ENCODE measurements around the gene ACSM5.
"Not testable (repeated sequence)": the region's sequence is repeated elsewhere in the genome, so short reads cannot be mapped to it uniquely, and the experiment has no call there.

ACSM5 gene

DNA sequence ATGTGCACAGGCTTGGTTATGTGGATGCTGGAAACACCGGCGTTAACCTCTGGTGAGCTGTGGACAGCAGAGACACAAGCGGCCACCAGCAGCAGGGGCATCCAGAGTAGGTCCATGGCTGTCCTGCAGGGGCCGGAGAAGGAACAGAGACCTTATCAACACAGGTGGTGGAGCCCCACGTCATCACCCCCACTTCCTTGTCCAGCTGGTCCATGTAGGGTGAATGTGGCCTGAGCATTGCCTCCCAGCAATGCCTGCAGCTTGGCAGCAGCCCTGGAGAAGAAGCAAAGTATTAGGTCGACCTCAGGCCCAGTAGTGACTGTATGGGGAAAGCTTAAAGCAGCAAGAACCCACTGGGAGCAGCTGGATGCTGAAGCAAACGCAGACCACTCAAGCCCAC is 10.1 kb upstream of the ACSM5 start:
- no peak for DNase-seq (ENCODE audit: low read depth)

DNA sequence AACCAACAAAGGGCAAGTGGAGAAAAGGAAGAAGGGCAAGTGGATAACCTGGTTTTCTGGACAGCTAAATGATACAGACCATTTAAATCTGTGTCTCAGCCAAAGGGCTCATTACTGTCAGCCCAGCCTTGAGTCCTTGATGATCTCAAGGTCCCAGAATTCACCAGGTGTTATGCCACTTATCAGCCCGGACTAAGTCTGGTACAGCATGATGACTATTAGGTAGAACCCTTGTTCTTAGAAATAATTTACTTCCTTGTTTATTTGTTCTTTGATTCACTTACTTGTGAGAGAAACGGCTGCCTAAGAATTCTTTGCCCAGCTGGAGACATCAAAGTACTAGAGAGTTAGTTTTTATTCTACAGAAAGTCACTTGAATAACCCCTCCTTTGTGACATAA is 8.3 kb upstream of the ACSM5 start:
- DNase-seq (ENCODE audit: low read depth), result no peak

DNA sequence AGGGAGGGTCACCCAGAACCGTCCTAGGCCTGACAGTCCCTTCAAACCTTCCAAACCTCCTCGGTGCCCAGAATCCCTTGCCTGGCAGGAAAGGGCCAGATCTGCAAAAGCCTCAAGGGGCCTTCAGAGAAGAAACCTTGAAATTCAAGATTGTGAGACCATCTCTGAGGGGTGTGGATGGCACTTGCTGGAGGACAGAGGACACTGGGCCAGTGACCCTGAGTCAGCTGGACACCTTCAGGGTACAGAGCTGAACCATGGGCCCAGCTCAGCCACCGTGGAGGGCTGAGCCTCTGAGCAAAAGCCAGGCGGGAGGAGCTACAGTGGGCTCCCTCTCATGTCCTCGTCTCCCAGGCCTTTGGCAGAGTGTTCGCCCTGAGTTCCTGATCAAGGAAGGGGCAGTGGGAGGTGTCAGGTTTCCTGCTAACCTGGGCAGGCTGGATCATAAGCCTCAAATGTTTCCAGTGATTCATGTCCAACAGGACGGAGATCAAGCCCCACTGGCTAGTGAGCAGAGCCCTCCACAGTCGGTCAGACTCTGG is 7.8 kb upstream of the ACSM5 start:
- DNase-seq (ENCODE audit: low read depth), result no peak

DNA sequence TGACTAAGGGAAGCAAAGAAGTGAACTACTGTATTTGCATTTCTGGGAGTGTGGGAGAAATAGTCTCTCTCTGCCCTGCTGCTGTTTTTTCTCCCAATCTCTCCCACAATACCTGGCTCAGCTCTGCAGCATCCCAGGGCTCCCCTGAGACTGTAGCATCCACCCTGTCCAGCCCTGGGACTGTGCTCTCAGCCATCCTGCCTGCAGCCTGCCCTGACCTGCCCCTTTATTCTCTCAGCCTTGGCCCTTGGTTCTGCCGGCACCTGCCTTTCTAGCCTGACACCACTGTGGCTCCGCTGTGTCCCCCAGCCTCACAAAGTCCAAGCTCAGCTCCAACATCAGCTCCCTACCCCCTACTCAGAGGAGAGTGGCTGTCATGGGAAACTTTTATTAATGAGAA is 6.7 kb upstream of the ACSM5 start:
- DNase-seq (ENCODE audit: low read depth), result no peak

DNA sequence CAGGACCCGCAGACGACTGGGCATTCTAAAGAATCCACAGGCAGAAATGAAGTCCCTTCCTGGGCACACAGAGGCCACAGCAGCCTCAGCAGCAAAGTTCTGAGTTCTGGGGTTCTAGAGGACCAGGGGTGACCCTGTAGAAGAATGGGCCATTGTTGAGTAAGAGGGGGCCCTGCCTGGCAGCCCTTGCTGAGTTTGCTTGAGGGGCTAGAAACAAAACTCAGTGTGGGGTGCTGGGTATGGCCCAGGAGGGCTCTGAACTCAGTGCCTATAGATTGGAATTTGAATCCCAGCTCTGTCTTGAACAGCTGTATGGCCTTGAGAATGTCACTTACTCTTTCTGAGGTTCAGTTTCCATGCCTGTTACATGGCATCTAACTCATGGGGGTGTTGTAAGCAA is 4.7 kb upstream of the ACSM5 start, which contains the start of gene PDILT:
TSS of gene PDILT (minus strand) at position 101 of the 400 bp plus-strand sequence. CDS start 5,437 bp downstream, outside the sequence.
- no peak for DNase-seq (ENCODE audit: low read depth)

DNA sequence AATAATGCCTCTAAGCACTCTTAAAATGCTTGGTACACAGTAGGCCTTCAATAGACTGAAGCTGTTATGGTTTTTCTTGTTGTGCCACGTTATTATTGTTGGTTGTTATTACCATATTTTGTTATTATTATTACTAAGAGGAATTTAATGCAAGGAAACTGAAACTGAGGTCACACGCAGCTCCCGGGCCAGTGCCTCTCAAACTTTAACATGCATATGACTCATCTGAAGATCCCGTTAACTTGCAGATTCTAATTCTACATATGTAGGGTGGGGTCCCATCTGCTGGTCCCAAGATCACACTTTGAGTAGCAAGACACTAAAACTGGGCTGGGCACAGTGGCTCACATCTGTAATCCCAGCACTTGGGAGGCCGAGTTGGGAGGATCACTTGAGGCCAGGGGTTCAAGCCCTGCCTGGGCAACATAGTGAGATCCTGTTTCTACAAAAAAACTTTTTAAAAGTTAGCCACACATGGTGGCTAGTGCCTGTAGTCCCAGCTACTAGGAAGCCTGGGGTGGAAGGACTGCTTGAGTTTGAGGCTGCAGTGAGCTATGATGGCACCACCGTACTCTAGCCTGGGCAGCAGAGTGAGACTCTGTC is 888 bp downstream of the ACSM5 start:
- DNase-seq (ENCODE audit: low read depth), result no peak

DNA sequence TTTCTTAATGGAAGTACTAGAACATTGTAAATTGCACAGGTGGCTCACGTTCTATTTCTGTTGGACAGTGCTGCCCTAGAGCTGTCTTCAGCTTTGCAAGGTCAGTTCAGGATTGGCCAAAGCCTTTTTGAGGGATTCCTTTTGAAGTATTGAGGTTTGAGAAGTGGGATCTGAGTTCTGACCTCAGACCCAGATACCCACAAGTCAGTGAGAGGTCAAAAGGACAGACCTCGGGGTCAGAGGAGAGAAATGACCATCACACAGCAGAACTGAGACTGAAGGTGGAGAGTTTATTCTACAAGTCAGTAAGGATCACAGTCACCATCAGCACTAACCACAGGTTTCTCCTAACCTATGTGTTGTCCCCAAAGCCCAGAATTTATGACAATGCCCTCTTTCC is 1.7 kb downstream of the ACSM5 start:
- no peak for DNase-seq (ENCODE audit: low read depth)

DNA sequence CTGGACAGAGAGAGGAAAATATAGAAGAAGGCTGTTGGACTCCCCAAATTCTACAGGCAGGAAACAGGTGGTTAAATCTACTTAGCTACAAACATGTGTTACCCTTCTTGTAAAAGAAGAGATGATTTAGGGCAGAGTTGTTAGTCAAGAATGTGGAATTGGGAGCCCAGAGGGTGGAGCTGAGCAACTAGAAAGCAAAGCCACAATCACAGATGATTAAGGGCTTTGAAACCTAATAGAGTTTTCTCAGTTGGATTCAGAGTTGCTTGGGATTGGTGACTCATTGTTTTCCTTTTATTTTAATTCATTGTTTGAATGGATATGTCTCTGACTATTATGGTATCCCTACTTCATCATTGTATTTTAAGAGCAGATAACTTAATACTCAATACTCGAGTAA is 6.2 kb downstream of the ACSM5 start:
- DNase-seq (ENCODE audit: low read depth), result no peak

DNA sequence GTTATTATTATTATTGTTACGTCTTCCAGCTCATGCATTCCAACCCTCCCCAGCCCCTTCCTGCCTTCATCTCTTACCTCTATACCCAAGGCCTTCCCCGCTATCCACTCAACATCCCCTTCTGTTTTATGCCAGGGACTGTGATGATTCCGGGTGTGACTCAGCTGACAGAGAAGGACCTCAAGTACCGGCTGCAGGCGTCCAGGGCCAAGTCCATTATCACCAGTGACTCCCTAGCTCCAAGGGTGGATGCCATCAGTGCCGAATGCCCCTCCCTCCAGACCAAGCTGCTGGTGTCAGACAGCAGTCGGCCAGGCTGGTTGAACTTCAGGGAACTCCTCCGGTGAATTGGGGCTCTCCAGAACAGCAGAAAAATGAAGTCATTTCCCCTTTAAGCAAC is 9.8 kb downstream of the ACSM5 start:
- DNase-seq (ENCODE audit: low read depth), result not testable (repeated sequence)

DNA sequence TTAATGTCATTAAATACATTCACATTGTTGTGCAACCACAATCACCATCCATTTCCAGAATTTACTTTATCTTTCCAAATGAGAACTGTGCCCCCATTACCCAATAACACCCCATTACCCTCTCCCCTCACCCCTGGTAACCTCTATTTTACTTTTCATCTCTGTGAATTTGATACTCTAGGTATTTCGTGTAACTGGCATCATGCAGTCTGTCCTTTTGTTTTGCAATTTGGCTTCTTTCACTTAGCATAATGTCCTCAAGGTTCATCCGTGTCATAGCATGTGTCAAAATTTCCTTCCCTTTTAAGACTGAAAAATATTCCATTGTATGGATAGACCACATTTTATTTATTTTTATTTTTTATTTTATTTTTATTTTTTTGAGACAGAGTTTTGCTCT is 12.4 kb downstream of the ACSM5 start:
- DNase-seq (ENCODE audit: low read depth), result not testable (repeated sequence)

DNA sequence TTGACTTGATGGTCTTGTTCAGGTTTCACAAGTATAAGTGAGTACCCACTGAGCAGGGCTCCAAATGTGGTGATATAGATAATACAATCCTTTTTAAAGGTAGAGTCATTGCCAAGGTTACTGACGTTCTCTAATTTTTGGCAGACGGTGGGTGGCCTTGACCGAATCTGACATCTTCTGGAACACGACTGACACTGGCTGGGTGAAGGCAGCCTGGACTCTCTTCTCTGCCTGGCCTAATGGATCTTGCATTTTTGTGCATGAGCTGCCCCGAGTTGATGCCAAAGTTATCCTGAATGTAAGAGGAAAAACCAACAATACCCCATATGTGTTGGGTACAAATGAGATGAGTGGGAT is 14.4 kb downstream of the ACSM5 start:
- not testable (repeated sequence) for DNase-seq (ENCODE audit: low read depth)

DNA sequence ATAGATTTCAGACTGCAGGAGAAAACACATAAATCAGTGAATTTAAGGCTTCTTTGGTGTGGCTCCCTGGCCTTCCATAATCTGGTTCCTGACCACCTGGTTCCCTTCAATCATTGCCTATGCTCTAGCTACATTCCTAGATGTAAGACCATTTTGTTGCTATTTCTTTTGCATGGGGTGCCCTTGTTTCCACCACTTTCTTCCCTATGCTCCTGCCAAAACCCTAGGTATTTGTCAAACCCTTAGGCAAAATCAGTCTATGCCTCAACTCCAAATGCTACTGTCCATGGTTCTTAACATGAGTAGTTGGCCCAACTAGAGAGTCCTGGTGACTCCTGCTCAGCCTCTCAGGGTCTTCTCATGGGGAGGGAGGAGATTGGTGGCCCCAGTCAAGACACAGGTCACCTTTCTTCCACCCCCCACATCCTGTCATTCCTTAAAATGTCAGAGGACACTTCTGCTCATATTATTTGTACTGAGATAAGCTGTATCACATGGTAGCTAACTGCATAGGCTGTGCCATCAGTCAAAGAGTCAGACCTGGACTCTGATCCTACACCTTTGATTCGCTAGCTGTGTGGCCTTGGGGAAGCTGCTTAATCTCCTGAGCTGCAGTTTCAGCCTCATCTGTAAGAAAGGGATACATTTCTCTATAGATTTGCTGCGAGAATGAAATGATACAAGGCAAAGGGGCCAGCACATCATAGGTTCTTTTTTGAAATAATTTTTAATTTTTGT is 15.0 kb downstream of the ACSM5 start:
- DNase-seq (ENCODE audit: low read depth), result no peak

DNA sequence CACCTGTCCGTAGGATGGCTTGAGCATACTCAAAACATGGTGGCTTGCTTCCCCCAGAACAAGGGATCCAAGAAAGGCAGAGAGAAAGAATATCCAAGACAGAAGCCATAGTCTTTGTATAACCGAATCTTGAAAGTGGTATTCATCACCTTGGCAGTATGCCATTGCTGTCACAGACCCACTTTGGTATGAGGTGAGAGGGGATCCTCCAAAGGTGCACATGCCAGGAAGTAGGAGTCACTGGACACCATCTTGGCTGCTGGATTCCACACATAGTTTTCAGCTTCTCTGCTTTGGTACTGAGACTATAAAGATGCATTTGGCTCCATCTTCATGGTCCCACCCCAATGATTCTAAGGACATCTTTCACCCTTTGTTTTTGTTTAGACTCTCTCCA is 18.1 kb downstream of the ACSM5 start:
- not testable (repeated sequence) for DNase-seq (ENCODE audit: low read depth)

DNA sequence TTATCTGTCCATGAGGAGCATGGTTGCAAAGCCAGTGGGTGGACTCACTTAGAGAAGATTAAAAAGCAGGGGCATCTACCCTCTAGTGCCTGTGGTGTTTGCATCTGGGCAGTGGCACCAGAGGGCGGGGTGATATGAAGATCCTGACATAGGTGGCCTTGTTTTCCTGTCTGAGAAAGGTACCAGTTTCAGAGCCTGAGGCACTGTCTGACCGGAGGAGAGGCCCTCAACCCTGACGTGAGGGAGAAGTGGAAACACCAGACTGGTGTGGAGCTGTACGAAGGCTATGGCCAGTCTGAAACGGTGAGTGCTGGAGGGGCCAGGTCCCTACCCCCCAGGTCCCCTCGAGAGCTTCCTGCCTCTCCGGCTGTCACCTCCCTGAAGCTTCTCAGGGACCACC is 20.2 kb downstream of the ACSM5 start:
- not testable (repeated sequence) for DNase-seq (ENCODE audit: low read depth)

DNA sequence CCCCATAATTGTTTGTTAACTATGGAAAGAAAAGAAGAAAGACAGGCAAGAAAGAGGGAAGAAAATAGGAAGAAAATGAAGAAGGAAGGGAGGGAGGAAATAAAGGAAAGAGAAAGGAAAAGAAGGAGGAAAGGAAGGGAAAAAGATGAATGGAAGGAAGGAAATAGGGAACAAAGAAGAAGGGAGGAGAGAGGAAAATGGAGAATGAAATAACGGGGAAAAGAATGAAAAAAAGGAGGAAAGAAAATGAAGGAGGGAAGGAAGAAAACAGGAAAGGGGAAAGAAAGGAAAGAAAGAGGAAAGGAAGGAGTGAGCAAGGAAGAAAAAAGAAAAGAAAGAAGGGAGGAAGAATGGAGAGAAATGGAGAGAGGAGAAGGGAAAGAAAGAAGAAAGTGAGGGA is 21.1 kb downstream of the ACSM5 start:
- not testable (repeated sequence) for DNase-seq (ENCODE audit: low read depth)

DNA sequence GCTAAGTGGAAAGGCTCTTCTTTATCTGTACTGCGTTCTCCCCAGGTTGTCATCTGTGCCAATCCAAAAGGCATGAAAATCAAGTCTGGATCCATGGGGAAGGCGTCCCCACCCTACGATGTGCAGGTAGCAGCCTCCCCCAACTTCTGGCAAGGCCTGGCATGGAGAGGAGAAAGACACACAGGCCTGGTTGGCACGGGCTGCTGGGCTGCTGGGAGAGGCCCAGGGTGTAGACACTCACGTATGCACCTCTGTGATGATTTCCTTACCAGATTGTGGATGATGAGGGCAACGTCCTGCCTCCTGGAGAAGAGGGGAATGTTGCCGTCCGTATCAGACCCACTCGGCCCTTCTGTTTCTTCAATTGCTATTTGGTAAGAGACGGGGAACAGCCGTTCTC is 21.6 kb downstream of the ACSM5 start:
- DNase-seq (ENCODE audit: low read depth), result no peak

DNA sequence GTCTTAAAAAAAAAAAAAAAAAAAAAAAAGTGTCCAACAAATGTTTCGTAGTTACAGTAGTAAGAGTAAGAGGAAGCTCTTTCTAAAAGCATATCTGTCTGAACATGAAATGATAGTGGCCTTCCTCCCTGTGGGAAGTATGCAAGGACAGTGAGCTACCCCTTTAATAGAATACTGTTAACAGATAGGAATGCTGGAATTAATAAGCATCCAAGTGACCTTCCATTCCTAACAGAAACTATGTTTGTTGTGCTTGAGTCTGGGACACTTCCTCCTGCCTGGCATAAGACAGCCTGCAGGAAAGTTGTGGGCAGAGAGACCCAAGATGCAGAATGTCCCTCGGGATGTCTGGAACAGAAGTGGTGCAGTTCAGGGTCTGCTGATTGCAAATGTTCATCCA is 29.6 kb downstream of the ACSM5 start:
- DNase-seq (ENCODE audit: low read depth), result not testable (repeated sequence)

DNA sequence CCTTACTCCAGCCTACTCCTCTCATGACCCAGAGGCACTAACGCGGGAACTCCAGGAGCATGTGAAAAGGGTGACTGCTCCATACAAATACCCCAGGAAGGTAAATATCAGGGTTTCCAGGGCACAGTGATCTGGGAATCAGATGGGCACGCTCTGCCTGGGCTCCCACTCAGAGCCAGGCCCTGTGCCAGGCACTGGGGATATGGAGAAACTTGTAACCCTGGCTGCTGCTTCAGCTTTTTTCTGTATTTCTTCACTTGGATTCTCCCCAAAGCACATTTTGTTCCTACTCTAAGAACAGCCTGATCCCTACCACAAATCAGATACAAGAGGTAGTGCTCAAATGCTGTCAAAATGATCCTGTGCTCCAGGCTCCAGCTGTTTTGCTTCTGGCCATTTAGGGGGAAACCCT is 30.5 kb downstream of the ACSM5 start:
- DNase-seq (ENCODE audit: low read depth), result not testable (repeated sequence)

DNA sequence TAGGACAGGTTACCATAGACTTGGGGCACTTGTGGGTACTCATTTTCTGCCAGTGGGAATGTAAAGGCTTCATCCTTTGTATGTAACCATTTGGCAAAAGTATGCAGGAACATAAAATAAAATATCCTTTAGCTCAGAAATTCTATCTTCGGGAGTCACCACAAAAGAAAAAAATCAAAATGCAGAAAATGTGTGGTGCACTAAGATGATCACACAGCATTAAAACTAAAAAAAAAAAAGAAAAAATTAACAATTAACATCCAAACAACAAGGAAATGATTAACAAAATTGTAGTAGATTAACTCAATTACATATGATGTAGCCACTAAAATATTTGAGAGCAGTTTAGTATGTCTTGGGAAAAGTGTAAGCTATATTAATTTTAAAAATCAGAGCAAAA is 31.4 kb downstream of the ACSM5 start:
- not testable (repeated sequence) for DNase-seq (ENCODE audit: low read depth)

DNA sequence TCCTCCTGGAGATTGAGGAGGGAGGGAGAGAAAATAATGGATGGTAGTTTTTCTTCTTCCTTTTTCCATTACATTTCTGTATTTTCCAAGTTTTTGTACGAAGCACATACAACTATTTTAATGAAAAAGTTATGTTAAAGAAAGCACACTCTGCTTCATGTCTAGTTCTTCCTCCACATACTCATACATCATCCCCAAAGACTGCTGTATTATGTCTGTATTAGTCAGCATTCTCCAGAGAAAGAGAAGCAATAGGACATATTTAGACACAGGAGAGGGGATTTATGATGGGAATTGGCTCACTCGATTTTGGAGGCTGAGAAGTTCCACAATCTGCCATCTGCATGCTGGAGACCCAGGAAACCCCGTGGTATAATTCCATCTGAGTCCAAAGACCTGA is 31.9 kb downstream of the ACSM5 start:
- DNase-seq (ENCODE audit: low read depth), result no peak

DNA sequence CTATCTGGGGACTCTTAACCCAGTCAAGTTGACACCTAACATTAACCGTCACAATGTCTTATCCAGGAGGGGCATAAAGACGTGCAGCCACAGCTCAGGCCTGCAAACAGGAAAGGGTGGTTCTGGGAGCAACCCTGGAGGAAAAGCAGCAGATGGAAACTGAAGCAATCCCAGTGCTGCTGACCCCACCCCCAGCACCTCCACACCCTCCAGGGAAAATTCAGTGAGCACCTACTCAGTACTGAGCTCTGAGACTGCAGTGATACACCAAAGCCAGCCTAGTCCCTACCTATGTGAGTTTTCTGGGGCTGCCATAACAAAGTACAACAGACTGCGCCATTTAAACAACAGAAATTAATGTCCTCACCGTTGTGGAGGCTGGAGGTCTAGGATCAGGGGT is 32.5 kb downstream of the ACSM5 start:
- DNase-seq (ENCODE audit: low read depth), result not testable (repeated sequence)

DNA sequence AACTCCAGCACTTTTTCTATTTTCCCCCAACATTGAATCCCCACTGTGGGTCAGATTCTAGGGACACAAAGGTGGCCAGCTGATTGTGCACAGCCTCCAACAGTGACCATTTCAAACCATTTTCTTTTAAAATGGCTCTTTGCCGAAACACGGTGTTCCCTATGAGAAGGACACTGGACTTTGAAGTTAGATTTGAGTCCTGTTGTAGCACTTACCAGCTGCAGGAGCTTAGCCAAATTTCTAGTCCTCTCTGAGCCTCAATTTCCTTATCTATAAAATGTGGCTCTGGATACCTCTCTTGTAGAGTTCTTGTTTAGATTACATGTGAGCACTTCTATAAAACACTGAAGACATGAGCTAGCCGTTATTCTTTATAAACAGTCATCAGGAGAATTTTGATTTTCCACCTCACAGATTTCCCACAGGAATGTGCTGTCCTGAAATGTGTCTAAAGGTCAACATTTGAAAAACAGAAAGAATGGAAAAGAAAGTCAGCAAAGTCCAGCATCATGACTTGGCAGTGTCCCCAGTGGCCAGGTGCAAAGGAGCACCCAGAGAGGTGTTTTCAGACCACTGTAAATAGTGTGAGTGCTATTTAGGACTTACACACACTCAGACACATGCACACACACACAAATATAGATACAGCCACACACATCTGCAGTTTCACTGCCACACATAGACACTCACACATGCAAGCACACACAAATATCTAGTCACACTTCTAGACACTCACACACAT is 37.5 kb downstream of the ACSM5 start:
- DNase-seq (ENCODE audit: low read depth), result not testable (repeated sequence)

DNA sequence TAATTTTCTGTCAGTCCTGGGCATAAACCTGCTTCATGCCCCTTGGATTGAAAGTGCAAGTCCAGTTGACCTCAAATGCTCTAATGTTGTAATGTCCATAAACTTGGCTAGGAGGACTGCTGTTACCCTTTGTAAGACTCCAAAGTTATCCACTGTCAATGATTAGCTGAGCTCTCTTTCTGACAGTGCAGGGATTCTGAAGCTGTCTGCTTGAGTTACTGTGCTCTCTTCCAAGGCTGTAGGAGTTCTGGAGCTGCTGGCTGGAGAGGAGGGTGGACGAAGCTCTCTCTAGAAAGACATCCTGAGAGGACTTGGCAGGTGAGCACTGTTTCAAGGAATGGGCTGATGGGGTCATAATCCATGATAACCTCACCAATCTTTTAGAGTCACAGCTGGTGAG is 42.0 kb downstream of the ACSM5 start, which contains the start of gene ACSM2A:
TSS of gene ACSM2A (plus strand) at position 158 of the 400 bp plus-strand sequence. CDS start 8,594 bp downstream, outside the sequence.
- DNase-seq (ENCODE audit: low read depth), result not testable (repeated sequence)
